Breast epithelium (tissue), 3 donors: Measurements from ENCODE around the gene NUP153.

ENCODE experiments used
- POLR2A ChIP-seq: fragments of 450-650 bp; IDR thresholded peaks from one replicate; pipeline ENCODE4 v1.6.1; 2016; ENCODE audit warnings: antibody characterized with exemption, mild to moderate bottlenecking, moderate library complexity
- POLR2AphosphoS5 ChIP-seq, 3 donors: sonication (generic); formaldehyde crosslinking; IDR thresholded peaks; one replicate each; pipeline ENCODE4 v1.6.1; 2017; ENCODE audit warnings: antibody characterized with exemption in 3 of 3
- TF ChIP-seq, protein P1 (sequence below), 3 donors: fragments of 450-650 bp; IDR thresholded peaks; one replicate each; pipeline ENCODE4 v1.5.1; 2016 to 2017; ENCODE audit warnings: antibody characterized with exemption in 3 of 3, mild to moderate bottlenecking in 3 of 3, moderate library complexity in 3 of 3

DNA sequence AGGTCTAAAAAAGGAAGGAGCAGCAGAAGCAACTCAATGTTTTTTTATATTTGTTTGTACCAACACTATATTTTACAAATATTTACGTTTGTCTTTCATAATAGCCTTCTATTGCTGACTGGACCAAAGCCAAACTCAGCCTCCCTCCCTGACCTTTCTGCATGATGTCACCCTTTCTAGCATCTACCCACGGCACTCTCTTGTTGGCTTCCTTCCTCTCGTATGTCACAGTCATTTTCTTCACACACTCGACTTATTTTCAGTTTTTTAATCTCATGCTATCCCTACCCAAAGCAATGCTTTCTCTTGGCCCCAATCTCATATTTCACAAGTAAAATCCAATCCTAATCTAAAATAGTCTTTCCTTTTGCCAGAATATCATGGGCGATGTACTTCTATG is 122.9 kb downstream of the NUP153 start:
- TF ChIP-seq, protein P1, sequence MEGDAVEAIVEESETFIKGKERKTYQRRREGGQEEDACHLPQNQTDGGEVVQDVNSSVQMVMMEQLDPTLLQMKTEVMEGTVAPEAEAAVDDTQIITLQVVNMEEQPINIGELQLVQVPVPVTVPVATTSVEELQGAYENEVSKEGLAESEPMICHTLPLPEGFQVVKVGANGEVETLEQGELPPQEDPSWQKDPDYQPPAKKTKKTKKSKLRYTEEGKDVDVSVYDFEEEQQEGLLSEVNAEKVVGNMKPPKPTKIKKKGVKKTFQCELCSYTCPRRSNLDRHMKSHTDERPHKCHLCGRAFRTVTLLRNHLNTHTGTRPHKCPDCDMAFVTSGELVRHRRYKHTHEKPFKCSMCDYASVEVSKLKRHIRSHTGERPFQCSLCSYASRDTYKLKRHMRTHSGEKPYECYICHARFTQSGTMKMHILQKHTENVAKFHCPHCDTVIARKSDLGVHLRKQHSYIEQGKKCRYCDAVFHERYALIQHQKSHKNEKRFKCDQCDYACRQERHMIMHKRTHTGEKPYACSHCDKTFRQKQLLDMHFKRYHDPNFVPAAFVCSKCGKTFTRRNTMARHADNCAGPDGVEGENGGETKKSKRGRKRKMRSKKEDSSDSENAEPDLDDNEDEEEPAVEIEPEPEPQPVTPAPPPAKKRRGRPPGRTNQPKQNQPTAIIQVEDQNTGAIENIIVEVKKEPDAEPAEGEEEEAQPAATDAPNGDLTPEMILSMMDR (IDR thresholded peaks at IDR 0.05), result no peak
- TF ChIP-seq POLR2A (no peak), POLR2AphosphoS5 (IDR thresholded peaks at IDR 0.05) (no peak)
